Nephron progenitor cell (in vitro differentiated cells): ENCODE results near the gene MAP3K8.

Experiments used
- DNase-seq: peaks from one replicate; pipeline ENCODE4 v3.0.0; 2021
- H3K27ac Mint-ChIP-seq: 2 replicates; pipeline ENCODE4 v1.8.0; 2021; ENCODE audit warnings: mild to moderate bottlenecking, moderate library complexity, mixed read lengths
- H3K27me3 Mint-ChIP-seq: 2 replicates; pipeline ENCODE4 v1.8.0; 2021; ENCODE audit warnings: mild to moderate bottlenecking, low read depth, mixed read lengths; ENCODE audit not compliant: poor library complexity
- H3K36me3 Mint-ChIP-seq: 2 replicates; pipeline ENCODE4 v1.8.0; 2021; ENCODE audit warnings: low read depth, mixed read lengths
- H3K4me1 Mint-ChIP-seq: 2 replicates; pipeline ENCODE4 v1.8.0; 2021; ENCODE audit warnings: mixed read lengths
- H3K4me3 Mint-ChIP-seq: 2 replicates; pipeline ENCODE4 v1.8.0; 2021; ENCODE audit warnings: mild to moderate bottlenecking, moderate library complexity, mixed read lengths
- H3K9me3 Mint-ChIP-seq: 2 replicates; pipeline ENCODE4 v1.8.0; 2021; ENCODE audit warnings: mild to moderate bottlenecking, moderate library complexity, mixed read lengths
- CTCF ChIP-seq: fragments of 200-600 bp; sonication (generic); IDR thresholded peaks from 2 replicates; pipeline ENCODE4 v1.5.0; 2021; ENCODE audit warnings: antibody characterized with exemption

Gene MAP3K8

GRCh38 chr10:30390207-30390606 lies 43.8 kb upstream of the MAP3K8 start:
- Mint-ChIP-seq H3K36me3 (no peaks in the 10 kb centered on the region), H3K4me3 (no peak overlapping the region), H3K27me3 (peaks cover 4% of the 10 kb centered on the region), H3K27ac (no peak overlapping the region), H3K4me1 (peaks cover 20% of the 10 kb centered on the region), H3K9me3 (no peaks in the 10 kb centered on the region)
- no peak for TF ChIP-seq CTCF
- DNase-seq, result no peak

- DNase-seq, result no peak
- Mint-ChIP-seq H3K27ac (no peak overlapping the region), H3K4me3 (no peak overlapping the region), H3K36me3 (no peaks in the 10 kb centered on the region), H3K9me3 (no peaks in the 10 kb centered on the region), H3K27me3 (peaks cover 4% of the 10 kb centered on the region), H3K4me1 (peaks cover 20% of the 10 kb centered on the region)
- no peak for TF ChIP-seq CTCF
Measured at GRCh38 chr10:30391266-30391665, 42.7 kb upstream of the MAP3K8 start.

- no peaks in the 10 kb centered on the region for H3K9me3 Mint-ChIP-seq
- no peak overlapping the region for H3K4me3 Mint-ChIP-seq
- DNase-seq, result peak; percentile 81
- peak; percentile 91 for TF ChIP-seq CTCF
- H3K27me3 Mint-ChIP-seq, result peaks cover 4% of the 10 kb centered on the region
- peaks cover 26% of the 10 kb centered on the region for H3K4me1 Mint-ChIP-seq
- H3K27ac Mint-ChIP-seq, result no peak overlapping the region
- H3K36me3 Mint-ChIP-seq, result no peaks in the 10 kb centered on the region
Measured at GRCh38 chr10:30392564-30392990, 41.4 kb upstream of the MAP3K8 start.

GRCh38 chr10:30396293-30396692 lies 37.7 kb upstream of the MAP3K8 start:
- Mint-ChIP-seq H3K27ac (no peak overlapping the region), H3K4me1 (peaks cover 35% of the 10 kb centered on the region), H3K4me3 (no peak overlapping the region), H3K9me3 (no peaks in the 10 kb centered on the region), H3K36me3 (no peaks in the 10 kb centered on the region), H3K27me3 (peaks cover 8% of the 10 kb centered on the region)
- no peak for TF ChIP-seq CTCF
- DNase-seq, result no peak

- no peak for DNase-seq
- Mint-ChIP-seq H3K4me1 (peaks cover 35% of the 10 kb centered on the region), H3K9me3 (no peaks in the 10 kb centered on the region), H3K36me3 (no peaks in the 10 kb centered on the region), H3K27me3 (peaks cover 8% of the 10 kb centered on the region), H3K4me3 (no peak overlapping the region), H3K27ac (no peak overlapping the region)
- no peak for TF ChIP-seq CTCF
Measured at GRCh38 chr10:30396698-30397097, 37.3 kb upstream of the MAP3K8 start.

- peaks cover 8% of the 10 kb centered on the region for H3K27me3 Mint-ChIP-seq
- no peaks in the 10 kb centered on the region for H3K36me3 Mint-ChIP-seq
- H3K4me1 Mint-ChIP-seq, result peaks cover 31% of the 10 kb centered on the region
- no peak for DNase-seq
- H3K27ac Mint-ChIP-seq, result no peak overlapping the region
- peaks cover 3% of the 10 kb centered on the region for H3K9me3 Mint-ChIP-seq
- no peak overlapping the region for H3K4me3 Mint-ChIP-seq
- TF ChIP-seq CTCF, result no peak
Measured at GRCh38 chr10:30398193-30398592, 35.8 kb upstream of the MAP3K8 start.
